Ureter (tissue), 1 donor: ENCODE measurements around the gene BTAF1. TPM values are rescaled to one million over a fixed set of nuclear protein-coding genes. Genes with fewer than 3 reads are reported as not detected.
"Not testable (repeated sequence)": the region's sequence is repeated elsewhere in the genome, so short reads cannot be mapped to it uniquely, and the experiment has no call there.

Source experiments
- DNase-seq: peaks from one replicate; pipeline ENCODE4 v3.0.0-alpha.2; 2020; ENCODE audit warnings: low spot score
- total RNA-seq: library from RNA; stranded (reverse); gene quantifications from one replicate; pipeline ENCODE4 v1.2.4, GENCODE V29; 2023
- donor health status: DM: yes; HTN: yes; CAD: no.

The BTAF1 gene
- 55.4 TPM for total RNA-seq

DNA sequence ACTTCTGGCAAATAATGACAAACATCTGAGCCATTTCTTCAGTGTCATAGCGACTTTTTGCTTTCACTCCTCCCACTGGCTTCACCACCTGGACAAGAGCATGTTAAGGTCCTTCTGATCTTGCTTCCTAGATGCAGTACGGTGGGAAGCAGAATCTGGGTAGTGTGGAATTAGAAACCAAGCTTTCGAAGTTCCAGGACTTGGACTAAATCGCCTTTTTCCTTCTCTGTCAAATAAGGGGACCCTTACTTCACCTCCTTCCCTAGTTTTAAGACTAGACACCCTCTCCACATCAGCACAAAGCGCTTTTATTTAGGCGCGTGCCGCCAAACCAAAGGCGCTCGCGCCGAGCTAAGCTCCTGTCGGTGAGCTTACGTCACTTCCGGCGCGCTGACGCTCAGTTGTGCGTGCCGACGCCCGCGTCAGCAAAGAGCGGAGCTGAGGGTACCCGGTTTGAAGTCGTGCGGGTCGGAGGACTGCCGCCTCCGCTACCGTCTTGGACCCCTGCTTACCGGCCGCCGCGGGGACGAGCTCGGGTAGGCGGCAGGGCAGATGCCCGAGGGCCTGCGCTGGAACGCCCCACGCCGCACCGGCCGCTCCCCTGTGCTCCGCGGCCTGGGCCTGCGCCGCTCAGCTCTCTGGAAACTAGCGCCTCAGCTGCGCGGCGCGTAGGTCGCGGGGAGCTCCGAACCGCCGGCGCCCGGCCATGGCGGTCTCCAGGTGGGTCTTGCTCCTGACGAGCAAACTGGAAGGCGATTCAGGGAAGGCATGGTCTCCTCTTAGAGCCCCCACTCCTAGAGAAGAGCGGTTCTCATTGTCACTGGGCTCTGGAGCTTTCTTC, at the start of gene BTAF1:
Gene BTAF1, plus strand, starts transcription at position 400 of the 841 bp plus-strand sequence. Its CDS starts 307 bp downstream, at position 707.
- peak; percentile 93 for DNase-seq

GRCh38 chr10:91875156-91875555, 48.4 kb upstream of the BTAF1 start:
- DNase-seq, result no peak

DNA sequence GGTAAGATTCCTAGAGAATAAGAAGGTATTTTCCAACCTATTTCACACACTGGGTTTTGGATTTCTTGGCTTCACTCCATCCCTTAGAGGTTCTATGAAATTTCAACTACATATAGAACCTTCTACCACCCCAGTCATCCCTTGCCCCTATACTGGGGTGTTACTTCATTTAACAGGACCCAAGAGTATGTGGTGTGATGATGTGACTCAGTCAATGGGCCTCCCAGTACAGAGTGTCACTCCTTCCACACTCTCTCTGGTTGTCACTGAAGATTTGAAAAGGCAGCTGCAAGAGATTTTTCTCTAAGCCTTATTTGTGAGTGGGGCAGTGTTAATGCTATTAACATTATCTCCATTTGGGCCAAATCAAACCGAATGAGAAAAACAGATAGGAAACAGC, 47.8 kb upstream of the BTAF1 start:
- no peak for DNase-seq

GRCh38 chr10:91879515-91880170, 43.9 kb upstream of the BTAF1 start:
- DNase-seq, result no peak

- DNase-seq, result peak; percentile 67
Measured at GRCh38 chr10:91880310-91880709, 43.3 kb upstream of the BTAF1 start.

DNA sequence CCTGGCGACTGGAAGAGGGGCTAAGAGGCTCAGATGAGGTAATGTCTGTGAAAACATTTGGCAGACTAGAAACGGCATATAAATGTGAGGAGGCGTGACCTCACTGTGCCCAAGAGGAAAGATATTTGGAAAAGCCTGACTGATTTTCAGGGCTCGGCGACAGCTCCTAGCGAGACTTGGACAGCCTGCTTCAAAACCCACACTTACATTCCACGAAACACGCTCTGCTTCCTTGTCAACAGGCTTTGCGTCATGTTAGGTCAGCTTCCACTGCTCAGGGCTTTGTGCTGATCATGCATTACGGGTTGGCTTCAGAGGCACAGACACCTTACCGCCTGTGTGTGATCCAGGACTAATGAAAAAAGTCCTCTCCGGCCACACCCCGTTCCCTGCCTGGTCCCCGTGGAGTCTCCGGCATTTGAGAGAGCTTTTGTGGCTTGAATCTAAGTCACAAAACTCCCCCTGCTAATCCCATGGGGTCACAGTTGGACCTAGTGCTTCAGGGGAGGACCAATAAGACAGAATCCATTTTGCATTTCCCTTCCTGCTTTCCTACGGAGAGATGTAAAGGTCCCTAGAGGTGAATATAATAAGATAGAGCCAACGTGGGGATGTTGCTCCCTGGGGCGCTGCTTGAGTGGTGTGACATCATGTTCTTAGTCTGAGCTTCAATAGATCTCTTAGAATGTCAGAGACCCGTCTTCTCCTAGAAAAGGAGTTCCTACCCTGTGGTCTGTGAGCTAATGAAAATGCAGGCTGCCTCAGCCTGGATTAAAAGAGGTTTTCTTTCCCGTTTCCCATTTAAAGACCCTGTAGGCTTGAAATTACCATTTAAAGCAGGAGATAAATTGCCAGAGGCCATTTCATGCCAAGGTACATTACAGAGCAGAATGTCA, 39.8 kb upstream of the BTAF1 start:
- DNase-seq, result peak; percentile 58

GRCh38 chr10:91884536-91884935, 39.0 kb upstream of the BTAF1 start:
- DNase-seq, result no peak

- DNase-seq, result no peak
Measured at GRCh38 chr10:91885362-91886079, 38.0 kb upstream of the BTAF1 start.

DNA sequence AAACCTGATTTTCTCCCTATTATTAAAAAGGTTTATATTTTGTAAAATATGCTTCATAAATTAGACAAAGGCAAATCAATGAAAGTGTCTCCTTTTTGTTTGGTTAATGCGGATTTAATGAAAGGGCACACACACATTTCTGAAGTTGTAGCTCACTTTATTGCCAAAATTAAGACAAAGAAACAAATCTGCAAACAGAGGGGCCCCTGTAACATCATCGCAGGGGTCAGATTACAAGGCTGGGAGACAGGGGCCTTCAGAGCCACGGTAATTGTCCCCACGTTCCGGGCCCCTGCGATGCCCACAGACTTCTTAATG, 36.7 kb upstream of the BTAF1 start:
- no peak for DNase-seq

GRCh38 chr10:91887272-91888076, 36.1 kb upstream of the BTAF1 start:
- no peak for DNase-seq

- no peak for DNase-seq
Measured at GRCh38 chr10:91891125-91892001, 32.2 kb upstream of the BTAF1 start.

GRCh38 chr10:91893051-91893450, 30.5 kb upstream of the BTAF1 start:
- no peak for DNase-seq

GRCh38 chr10:91894261-91894685, 29.3 kb upstream of the BTAF1 start:
- not testable (repeated sequence) for DNase-seq

DNA sequence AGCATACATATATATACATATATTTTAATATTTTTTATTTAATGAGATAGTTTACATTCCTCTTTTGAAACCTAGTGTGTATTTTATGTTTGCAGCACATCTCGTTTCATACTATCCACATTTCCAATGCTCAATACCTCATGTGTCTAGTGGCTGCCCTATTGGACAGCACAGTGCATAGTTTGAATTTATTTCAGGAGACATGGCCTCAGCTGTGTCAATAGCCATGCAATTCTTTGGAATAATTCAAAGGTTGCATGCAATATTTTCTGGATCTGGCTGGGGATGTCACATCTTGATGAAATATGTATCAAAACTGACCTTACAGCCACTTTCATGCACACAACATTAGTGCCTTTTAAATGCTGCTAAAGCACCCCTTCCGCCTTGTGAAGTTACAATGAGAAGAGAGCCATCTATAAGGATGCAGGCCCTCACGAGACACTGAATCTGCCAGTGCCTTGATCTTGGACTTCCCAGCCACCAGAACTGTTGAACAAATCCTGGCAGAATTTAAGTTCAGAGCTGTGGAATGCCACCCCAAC, 27.3 kb upstream of the BTAF1 start:
- DNase-seq, result no peak

GRCh38 chr10:91897421-91897820, 26.1 kb upstream of the BTAF1 start:
- DNase-seq, result no peak

- no peak for DNase-seq
Measured at GRCh38 chr10:91901784-91902677, 21.5 kb upstream of the BTAF1 start.

DNA sequence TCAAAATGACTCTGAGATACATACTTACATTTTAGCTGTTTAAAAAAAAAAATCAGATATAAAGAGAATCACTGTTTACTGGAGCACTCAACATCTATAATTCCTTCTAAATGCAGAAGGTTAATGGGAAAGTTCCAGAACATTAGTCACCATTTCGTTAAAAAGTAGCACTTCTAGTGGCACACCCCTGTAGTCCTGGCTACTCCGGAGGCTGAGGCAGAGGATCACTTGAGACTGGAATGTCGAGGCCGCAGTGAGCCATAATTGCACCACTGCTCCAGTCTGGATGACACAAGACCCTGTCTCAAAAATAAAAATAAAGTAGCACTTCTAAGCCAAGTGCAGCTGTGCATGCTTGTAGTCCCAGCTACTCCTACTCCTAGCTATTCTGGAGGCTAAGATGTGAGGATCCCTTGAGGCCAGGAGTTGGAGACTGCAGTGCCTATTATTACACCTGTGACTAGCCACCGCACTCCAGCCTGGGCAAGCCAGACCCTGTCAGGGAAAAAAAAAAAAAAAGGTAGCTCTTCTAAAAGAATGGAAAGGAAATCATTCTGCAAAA, 16.5 kb upstream of the BTAF1 start:
- DNase-seq, result no peak

- no peak for DNase-seq
Measured at GRCh38 chr10:91907914-91908336, 15.6 kb upstream of the BTAF1 start.
